Measurements from ENCODE around the gene MIDN.
"Not testable (repeated sequence)": the region's sequence is repeated elsewhere in the genome, so short reads cannot be mapped to it uniquely, and the experiment has no call there.

MIDN gene

DNA sequence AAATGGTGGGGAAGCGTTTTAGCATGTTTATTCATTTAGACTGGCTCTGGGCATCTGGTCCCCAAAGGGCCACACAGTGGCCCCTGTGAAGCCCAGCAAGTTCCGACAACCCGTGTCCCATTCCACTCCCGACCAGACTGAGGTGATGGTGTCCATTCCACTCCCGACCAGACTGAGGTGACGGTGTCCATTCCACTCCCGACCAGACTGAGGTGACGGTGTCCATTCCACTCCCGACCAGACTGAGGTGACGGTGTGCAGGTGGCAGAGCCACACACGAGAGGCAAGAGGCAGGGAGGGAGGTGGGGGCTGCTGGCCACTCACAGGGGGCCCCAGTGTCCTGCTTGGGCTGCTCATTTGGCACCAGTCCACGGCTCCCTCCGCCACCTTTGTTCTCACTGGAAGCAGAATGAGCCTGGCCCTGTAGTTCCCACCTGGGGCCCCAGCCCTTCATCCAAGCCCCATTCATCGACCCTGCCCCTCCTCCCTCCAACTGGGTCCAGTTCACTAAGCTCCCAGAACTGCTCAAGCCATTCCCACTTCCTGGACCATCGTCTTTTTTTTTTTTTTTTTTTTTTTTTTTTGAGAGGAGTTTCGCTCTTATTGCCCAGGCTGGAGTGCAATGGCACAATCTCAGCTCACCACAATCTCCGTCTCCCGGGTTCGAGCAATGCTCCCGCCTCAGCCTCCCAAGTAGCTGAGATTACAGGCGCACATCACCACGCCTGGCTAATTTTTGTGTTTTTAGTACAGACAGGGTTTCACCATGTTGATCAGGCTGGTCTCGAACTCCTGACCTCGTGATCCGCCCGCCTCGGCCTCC lies 1.9 kb upstream of the MIDN start:
- not testable (repeated sequence) for DNase-seq (ENCODE audit: low read depth)

DNA sequence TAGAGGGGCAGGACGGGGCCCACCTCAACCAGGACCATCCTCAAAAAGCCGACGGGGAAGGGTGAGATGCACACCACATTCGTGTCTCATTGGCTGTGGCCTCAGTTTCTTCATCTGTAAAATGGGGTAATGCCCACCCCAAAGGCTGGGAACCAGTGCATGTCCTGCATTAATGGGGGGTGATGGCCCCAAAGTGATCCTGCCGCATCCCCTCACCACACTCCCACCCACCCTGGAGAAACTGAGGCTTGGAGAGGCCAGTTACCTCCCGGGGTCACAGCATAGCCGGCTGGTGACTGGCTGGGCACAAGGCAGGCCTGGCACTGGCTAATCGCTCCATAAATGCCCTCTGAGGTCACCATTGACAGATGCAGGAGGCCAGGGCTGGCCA lies 640 bp upstream of the MIDN start:
- DNase-seq (ENCODE audit: low read depth), result no peak

DNA sequence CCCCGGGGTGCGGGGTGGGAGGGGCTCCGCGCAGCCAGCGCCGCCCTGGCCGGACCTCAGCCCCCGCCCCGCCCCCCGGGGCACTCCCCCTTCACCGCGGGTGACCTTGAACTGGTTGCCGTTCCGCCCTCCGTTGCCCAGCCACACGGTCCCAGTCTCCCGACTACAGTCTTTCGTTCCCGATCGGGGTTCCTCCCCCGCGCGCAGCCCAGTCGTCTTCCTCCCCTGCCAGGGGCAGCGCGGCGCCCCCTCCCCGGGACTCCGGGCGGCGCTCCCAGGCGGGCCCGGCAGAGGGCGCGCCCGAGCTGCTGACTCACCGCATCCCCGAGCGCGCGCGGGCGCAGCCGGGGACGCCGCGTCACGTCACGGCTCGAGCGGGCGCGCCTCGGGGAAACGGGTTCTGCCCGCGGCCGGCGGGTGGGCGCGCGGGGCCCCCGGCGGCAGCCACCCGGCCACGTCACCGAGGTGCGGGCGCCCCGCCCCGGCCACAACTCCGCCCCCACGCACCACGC lies 459 bp downstream of the MIDN start:
- DNase-seq (ENCODE audit: low read depth), result peak; percentile 61

DNA sequence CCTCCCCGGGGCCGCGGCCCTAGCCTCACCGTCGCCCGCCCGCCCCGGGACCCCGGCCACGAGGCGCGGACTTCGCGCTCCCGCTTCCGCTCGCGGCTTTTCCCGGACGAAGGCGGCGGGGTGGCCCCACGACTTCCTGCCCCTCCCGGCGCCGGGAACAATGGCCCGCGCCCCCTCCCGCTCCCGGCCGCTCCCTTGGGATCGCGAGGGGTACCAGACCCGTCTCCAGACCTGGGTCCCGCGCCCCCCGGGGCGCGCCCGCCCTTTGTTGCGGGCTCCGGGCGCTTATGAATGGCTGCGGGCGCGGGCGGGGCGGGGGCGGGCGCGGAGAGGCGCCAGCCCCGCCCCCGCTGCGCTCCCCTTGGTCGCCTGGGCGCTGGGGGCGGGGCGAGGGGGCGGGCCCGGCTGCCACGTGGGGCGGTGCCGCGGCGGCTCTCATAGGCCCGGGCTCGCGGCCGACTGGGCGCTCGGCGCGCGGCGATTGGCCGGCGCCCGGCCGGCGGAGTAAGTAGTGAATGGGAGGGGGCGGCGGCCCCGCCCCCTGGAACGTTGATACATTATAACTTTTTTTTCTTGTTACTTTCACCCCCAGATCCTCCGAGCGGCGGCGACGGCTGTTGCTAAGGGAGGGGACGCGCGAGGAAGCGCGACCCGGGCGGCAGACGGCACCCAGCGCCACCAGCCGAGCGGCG lies 1.1 kb downstream of the MIDN start:
- DNase-seq (ENCODE audit: low read depth), result peak; percentile 78

DNA sequence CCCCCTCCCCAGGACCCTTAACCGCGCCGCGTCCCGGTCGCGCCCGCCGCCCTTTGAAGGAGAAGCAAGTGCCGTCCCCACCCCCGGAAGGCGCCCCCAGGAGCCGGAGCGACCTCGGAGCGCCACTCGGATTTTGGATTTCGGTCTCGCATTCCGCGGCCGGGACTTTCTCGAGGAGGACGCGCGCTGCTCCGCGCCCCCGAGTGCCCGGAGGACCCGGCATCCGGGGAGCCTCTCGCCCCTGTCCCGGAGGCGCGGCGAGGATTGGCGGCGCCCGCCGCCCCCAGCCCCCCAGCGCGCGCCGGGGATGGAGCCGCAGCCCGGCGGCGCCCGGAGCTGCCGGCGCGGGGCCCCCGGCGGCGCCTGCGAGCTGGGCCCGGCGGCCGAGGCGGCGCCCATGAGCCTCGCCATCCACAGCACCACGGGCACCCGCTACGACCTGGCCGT lies 1.6 kb downstream of the MIDN start:
- no peak for DNase-seq (ENCODE audit: low read depth)

DNA sequence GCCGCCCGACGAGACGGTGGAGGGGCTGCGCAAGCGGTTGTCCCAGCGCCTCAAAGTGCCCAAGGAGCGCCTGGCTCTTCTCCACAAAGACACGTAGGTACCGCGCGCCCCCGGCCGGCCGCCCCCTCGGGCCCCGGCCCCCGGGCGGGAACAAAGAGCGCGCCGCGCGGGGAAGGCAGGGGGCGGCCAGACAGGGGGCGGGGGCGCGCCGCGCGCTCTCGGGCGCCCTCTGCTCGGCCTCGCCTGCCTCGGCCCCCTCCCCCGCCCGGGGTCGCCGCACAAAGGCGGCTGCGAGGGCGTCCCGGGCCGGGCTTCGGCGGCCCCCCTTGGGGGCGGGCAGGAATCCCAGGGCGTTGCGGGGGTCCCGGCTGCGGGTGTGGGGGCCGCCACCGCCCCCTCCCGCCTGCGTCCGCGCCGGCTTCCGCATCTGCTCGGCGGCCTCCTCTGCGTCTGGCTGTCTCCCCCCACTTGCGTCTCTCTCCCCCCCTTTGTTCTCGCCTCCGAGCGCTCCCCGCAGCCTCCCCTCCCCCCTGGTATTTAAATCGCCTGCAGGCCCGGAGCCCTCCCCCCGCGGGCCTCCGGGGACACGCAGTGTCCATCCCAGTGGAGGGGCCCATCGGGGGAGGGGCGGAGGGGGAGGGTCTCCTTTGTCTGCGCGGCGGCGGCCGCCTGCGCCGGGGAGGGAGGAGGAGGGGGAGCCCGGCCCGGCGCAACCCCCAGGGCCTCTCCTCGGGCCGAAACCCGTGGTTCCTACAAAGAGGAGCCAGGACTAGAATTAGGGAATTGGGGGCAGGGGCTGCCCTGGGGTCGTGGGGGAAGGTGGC lies 2.3 kb downstream of the MIDN start:
- DNase-seq (ENCODE audit: low read depth), result no peak

DNA sequence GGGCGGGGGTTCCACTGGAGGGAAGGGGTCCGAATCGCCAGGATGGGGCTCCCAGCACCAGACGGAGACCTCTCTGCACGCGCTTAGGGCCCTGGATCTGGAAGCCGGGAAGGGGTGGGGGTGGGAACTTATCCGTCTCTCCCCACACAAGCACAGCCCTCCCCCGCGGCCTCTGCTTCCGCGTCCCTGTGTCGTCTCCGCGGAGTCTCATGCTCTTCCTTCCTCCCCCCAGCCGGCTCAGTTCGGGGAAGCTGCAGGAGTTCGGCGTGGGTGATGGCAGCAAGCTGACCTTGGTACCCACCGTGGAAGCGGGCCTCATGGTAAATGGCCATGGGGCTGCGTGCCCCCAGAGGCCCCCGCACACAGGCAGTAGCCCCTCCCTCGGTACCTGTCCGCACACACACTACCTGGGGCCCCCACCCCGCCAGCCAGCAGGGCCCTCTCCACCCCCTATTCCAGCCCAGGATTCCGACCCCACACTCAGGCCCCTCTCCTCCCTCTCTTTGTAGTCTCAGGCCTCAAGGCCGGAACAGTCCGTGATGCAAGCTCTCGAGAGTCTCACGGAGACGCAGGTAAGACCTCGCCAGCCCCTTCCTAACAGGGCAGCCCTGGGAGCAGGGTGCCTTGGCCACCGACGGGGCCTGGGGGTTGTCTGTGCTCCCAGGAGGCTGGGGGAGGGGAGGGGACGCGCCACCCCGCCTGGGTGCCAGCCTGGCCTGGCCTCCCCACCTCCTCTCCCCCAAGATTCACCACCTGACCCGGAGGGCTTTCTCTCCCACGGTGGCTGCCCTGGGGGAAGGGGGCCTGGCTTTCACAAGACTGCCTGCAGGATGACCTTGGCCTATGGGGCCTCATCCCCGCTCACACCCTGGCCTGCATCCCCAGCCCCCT lies 3.2 kb downstream of the MIDN start:
- no peak for DNase-seq (ENCODE audit: low read depth)

DNA sequence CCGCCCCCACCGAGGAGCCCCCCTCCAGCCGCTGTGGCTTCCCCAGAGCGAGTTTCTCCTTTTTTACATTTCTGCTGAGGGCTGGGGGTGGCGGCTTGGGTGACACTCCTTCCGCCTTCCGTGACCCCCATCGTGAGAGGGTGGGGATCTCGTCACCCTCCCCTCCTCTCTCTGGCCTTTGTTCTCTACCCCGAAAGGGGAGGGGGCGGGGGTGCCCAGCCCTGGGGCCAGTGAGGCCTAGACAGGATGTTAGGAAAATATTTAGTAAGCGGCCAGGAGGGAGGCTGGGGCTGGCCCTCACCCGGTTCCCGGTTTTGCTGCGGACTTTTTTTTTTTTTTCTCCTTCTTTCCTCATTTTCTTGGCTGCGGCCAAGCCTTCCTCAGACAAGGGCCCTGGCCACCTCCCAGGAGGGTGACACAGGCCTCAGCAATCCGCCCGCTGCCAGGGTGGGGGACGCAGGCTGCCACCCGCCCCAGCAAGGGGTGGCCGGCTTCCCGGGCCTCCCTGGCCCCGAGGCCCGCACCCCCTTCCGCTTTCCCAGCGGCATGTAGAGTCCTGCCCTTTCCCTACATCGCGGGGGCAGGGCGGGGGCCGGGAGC lies 3.9 kb downstream of the MIDN start:
- DNase-seq (ENCODE audit: low read depth), result no peak

DNA sequence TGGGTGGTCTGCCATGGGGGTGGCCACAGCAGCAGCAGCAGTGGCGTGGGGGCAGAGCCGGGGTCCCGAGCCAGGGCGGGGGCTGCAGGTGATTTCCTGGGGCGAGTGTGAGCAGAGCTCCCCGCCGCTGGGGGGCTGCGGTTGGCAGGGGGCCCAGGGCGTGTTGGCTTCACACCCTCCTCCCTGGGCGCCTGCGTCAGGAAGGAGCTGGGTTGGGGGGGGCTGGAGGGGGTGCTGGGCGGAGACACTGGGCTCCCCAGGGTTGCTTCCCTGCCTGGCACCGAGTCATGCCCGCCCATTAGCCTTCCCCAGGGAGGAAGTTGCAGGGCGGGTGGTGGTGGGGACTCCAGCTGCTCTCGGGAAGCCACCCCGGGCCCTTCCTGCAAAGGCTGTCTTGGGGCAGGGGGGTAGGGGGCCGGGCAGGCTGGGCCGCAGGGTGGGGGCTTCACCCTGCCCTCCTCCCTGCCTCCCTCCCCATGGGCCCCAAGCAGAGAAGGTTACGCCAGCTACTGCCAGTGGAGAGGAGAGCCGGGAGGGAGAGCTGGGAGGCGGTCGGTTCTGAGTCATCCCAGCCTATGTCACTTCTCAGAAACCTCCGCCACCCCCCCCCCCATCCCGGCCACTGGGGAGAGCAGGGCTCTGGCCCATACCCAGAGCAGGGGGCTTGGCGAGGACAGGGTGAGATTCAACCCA lies 4.6 kb downstream of the MIDN start:
- DNase-seq (ENCODE audit: low read depth), result no peak

DNA sequence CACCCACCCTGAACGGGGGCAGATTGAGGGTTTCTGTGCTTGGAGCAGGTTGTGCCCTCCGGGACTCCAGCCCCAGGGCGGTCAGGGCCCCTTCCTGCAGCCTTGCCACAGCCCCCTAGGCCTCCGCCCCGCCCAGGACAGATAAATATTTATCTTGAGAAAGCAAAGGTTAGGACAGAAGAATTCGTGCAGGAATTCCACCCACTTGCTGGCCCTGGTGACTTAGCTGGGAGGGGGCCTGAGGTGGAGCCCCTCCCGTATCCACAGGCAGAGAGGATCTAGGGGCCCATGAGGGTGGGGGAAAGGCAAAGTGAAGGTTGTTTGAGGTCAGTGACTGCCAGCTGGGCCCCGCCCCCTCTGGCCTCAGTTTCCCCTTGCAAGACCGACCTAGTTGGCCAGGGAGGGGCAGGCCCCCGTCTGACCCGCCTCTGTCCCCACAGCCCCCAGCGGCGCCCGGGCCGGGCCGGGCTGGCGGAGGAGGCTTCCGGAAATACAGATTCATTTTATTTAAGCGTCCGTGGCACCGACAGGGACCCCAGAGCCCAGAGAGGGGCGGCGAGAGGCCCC lies 5.2 kb downstream of the MIDN start:
- DNase-seq (ENCODE audit: low read depth), result no peak

DNA sequence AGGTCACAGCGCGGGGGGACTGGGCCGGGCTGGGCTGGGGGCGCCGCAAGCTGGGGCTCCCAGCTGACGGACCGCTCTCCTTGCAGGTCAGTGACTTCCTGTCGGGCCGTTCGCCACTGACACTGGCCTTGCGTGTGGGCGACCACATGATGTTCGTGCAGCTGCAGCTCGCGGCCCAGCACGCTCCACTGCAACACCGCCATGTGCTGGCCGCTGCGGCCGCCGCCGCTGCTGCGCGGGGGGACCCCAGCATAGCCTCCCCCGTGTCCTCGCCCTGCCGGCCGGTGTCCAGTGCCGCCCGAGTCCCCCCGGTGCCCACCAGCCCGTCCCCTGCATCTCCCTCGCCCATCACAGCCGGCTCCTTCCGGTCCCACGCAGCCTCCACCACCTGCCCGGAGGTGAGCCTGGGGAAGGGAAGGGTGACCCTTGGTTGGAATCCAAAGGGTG lies 5.7 kb downstream of the MIDN start:
- no peak for DNase-seq (ENCODE audit: low read depth)

DNA sequence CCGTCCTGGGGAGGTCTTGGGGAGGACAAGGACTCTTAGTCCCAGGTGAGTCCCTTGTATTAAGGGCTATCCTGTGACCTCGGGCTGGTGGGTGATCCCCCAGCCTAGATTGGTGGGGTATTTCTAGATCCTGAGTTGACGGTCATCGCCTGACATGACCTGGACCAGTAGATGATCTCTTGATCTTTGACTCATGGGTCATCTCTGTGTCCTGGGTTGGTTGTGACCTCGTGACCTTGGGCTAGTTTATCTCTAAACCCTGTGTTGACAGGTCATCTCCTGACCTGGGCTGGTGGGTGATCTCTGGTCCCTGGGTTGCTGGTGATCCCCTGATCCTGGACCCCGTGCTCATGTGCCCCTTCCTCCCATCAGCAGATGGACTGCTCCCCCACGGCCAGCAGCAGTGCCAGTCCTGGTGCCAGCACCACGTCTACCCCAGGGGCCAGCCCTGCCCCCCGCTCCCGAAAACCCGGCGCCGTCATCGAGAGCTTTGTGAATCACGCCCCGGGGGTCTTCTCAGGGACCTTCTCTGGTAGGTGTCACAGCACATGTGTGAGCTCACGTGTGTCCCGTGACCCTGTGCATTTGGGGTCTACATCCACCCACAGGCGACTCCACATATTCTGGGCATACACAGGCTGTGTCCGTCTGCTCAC lies 6.3 kb downstream of the MIDN start:
- DNase-seq (ENCODE audit: low read depth), result no peak

DNA sequence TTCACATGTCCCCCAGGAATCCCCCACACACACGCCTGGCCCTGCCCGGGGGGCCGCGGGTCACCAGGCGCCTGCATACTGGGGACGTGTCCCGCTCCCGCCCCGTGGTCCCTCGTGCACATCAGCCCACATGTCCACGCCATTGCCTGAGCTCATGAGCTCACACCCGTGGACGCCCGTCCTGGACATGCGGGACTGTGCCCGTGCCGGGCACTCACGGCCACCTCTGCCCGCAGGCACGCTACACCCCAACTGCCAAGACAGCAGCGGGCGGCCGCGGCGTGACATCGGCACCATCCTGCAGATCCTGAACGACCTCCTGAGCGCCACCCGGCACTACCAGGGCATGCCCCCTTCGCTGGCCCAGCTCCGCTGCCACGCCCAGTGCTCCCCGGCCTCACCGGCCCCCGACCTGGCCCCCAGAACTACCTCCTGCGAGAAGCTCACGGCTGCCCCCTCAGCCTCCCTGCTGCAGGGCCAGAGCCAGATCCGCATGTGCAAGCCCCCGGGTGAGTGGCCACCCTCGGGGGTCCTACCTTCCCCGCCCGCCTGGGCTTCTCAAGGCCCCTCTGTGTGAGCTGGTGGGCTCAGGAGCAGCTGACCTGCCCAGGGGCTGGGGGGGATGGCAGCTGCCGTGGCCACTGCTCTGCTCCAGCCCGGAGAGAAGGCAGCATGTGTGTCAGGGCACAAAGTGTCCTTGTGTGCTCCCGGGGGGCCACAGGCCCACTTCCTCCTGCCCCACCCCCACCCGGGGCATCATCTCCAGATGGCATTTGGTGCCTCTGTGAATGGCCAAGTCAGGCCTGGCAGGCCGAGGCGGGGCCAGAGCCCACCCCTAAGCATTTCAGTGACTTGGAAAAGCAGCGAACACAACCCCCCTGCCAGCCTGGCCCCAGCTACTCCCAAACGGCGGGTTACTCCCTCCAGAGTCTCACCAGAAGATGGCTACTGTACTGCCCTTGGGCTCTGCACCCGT lies 7.1 kb downstream of the MIDN start:
- no peak for DNase-seq (ENCODE audit: low read depth)

DNA sequence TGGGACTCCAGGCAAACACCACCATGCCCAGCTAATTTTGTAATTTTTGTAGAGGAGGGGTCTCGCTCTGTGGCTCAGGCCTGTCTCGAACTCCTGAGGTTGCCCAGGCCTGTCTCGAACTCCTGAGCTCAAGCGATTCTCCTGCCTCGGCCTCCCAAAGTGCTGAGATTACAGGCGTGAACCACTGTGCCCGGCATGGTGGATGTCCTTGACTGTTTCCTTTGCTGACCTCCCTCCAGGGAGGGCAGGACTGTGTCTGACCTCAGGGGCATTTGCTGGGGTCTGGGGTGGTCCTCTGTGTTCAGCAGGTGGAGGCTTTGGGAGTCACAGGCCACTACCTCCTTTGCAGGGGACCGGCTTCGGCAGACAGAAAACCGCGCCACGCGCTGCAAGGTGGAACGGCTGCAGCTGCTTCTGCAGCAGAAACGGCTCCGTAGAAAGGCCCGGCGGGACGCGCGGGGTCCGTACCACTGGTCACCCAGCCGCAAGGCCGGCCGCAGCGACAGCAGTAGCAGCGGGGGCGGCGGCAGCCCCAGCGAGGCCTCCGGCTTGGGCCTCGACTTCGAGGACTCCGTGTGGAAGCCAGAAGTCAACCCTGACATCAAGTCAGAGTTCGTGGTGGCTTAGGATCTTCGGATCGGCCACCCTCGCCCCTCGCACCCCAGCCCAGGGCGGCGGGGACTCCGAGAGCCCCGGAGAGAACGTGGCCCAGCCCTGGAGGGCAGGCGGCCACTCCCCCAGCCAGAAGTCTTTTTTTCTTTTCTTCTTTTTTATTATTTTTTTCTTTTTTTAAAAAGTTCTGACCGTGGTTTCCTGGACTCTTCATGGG lies 8.5 kb downstream of the MIDN start:
- no peak for DNase-seq (ENCODE audit: low read depth)

DNA sequence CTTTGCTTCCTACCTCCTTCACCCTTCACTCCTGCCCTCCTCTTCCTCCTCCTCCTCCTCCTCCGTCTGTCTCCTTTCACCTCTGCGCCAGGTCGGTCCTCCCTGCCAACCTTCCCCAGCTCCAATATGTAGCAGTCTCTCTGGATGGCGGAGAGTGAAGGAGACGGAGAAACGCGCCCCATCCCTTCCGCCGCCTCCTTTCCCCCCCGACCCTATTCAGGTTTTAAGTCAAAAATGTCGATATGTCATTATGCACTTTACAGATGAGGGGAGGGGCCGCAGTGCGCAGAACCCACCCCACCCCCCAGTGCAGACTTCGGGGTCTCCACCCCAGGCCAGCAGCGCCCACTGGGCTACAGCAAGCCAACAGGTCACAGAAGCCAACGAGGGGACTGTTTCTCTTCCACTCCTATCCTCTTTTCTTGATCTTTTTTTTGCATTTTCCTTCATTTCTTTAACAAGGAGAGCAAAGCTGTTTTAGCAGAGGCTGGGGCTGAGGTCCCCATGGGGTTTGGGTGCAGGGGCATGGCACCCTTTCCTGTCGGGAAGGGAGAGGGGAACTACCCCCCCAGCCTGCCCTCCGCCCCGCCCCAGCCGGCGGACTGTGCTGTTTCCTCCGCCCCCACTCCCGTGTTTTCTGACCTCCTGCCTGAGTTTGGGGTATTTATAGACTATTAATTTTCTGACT lies 9.2 kb downstream of the MIDN start:
- DNase-seq (ENCODE audit: low read depth), result no peak

DNA sequence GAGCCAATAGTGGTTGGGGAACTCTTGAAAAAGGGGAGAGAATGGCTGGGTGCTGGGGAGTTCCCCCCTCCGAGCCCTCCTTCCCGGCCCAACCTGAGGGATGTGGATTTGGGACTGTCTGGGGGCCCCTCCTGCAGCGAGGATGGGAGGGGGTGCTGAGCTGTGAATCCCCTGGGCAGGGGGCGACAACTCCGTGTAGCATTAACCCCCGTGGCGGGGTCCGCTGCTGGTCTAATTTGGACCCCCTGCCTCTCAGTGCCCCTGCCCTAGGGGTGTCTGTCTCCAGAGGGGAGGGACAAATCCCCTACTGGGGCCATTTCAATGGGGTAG lies 9.7 kb downstream of the MIDN start:
- DNase-seq (ENCODE audit: low read depth), result no peak

DNA sequence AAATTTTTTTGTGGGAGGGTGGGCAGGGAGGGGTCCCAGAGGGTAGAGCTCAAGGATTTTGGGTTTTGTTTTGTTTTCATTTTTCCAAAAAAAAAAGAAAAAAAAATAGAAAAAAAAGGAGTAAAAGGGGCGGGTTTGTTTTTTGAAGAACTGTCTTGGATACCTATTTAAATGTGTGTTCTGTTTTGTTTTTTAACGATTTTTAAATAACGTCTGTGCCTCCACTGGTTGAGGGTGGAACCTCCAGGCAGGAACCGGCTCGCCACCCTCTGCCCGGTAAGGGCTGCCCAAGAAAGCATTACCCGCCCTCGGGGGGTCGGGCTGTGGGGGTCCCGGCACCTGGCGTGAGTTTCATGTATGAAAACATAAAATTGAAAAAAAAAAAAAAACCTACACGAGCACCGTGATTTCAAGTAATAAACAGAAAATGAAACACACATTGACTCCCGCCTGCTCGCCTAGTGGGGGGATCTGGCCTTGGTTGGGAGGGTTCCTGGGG lies 10.4 kb downstream of the MIDN start:
- no peak for DNase-seq (ENCODE audit: low read depth)
